22Rv1 (cell line): ENCODE results near the gene CRACR2A.

Experiments used
- CTCF ChIP-seq: fragments of 450-650 bp; IDR thresholded peaks from 2 replicates; pipeline ENCODE4 v1.5.1; 2017; ENCODE audit warnings: mild to moderate bottlenecking
- ZFX ChIP-seq: fragments of 450-650 bp; IDR thresholded peaks from 2 replicates; pipeline ENCODE4 v1.6.1; 2017; ENCODE audit warnings: antibody characterized with exemption, borderline replicate concordance

- TF ChIP-seq CTCF (no peak), ZFX (no peak)
Observed at GRCh38 chr12:3697311-3697870, 55.5 kb downstream of the CRACR2A start.
